Activated CD4-positive, alpha-beta T cell treated with anti-CD3 and anti-CD28 coated beads for 36 hours (primary cell): ENCODE measurements around the gene C17orf50. TPM values are rescaled to one million over a fixed set of nuclear protein-coding genes. Genes with fewer than 3 reads are reported as not detected.

Source experiments
- ATAC-seq: fragments of 200-7000 bp; cut with Tn5 transposase; one replicate; pipeline ENCODE4 v1.10.0; 2021; ENCODE audit warnings: mild to moderate bottlenecking, moderate library complexity
- CTCF ChIA-PET: fragments of 350-600 bp; sonication (Branson Sonifier 250); formaldehyde crosslinking; loops from one replicate; lab custom pipeline; 2021; ENCODE audit warnings: antibody characterized with exemption; lab: Charles Lee
- POLR2A ChIA-PET: fragments of 350-600 bp; sonication (Branson Sonifier 250); formaldehyde crosslinking; loops from one replicate; lab custom pipeline; 2021; ENCODE audit warnings: antibody characterized with exemption, inconsistent platforms; lab: Charles Lee
- DNase-seq: peaks from one replicate; pipeline ENCODE4 v3.0.0-alpha.2; 2020
- H3K27ac Mint-ChIP-seq: one replicate; pipeline ENCODE4 v1.8.0; 2021; ENCODE audit warnings: mixed read lengths
- H3K27me3 Mint-ChIP-seq: one replicate; pipeline ENCODE4 v1.8.0; 2021; ENCODE audit warnings: mixed read lengths
- H3K36me3 Mint-ChIP-seq: one replicate; pipeline ENCODE4 v1.8.0; 2021; ENCODE audit warnings: low read depth, mixed read lengths
- H3K4me1 Mint-ChIP-seq: one replicate; pipeline ENCODE4 v1.8.0; 2021; ENCODE audit warnings: mixed read lengths
- H3K4me3 Mint-ChIP-seq: one replicate; pipeline ENCODE4 v1.8.0; 2021; ENCODE audit warnings: mild to moderate bottlenecking, moderate library complexity, mixed read lengths
- H3K9me3 Mint-ChIP-seq: one replicate; pipeline ENCODE4 v1.8.0; 2021; ENCODE audit warnings: low read depth, mixed read lengths
- intact Hi-C, 2 experiments: fragments of 100-400 bp; cut with DNase I in 1 of 2; cut with micrococcal nuclease in 1 of 2; formaldehyde crosslinking; loops; one replicate each; pipeline versions ENCODE4 v1.14.2 to v1.15.1; 2022 to 2024; cut with DNase I, micrococcal nuclease
- total RNA-seq, 2 experiments: library from RNA; stranded (reverse); gene quantifications; one replicate each; pipeline ENCODE4 v1.2.3, GENCODE V29; 2021

C17orf50 gene
- total RNA-seq, 2 experiments from 2014 or later: not detected

- ChIA-PET POLR2A (no interaction called here), CTCF (interaction anchor here (0.7 kb wide), 1 partner anchor 955 kb away, joined by 3 read pairs; no protein-coding TSS in a partner anchor)
- Mint-ChIP-seq H3K27me3 (no peaks in the 10 kb centered on the region), H3K9me3 (no peaks in the 10 kb centered on the region), H3K4me1 (peaks cover 9% of the 10 kb centered on the region), H3K36me3 (no peaks in the 10 kb centered on the region), H3K4me3 (no peak overlapping the region), H3K27ac (no peak overlapping the region)
- ATAC-seq (no peak), DNase-seq (no peak)
- intact Hi-C loops: no loop called here
These were observed 8.1 kb downstream of the C17orf50 start for GRCh38 chr17:35768797-35769196.

GRCh38 chr17:35769895-35770486, 9.3 kb downstream of the C17orf50 start:
- ATAC-seq (no peak), DNase-seq (no peak)
- no peaks in the 10 kb centered on the region for H3K9me3 Mint-ChIP-seq
- H3K36me3 Mint-ChIP-seq: no peaks in the 10 kb centered on the region
- intact Hi-C loops: no loop called here
- no peaks in the 10 kb centered on the region for H3K27me3 Mint-ChIP-seq
- no peak overlapping the region for H3K4me3 Mint-ChIP-seq
- H3K4me1 Mint-ChIP-seq: peaks cover 3% of the 10 kb centered on the region
- H3K27ac Mint-ChIP-seq: no peak overlapping the region
- CTCF ChIA-PET: interaction anchor here (1.4 to 1.9 kb wide), 3 partner anchors 10 to 34 kb away, joined by 5 to 8 read pairs (median 6); no protein-coding TSS in a partner anchor
- POLR2A ChIA-PET: interaction anchor here (0.7 kb wide), 1 partner anchor 32 kb away, joined by 3 read pairs; no protein-coding TSS in a partner anchor

GRCh38 chr17:35773129-35773528, 12.4 kb downstream of the C17orf50 start:
- Mint-ChIP-seq H3K4me1 (no peaks in the 10 kb centered on the region), H3K4me3 (no peak overlapping the region), H3K27me3 (peaks cover 3% of the 10 kb centered on the region), H3K27ac (no peak overlapping the region), H3K9me3 (no peaks in the 10 kb centered on the region), H3K36me3 (no peaks in the 10 kb centered on the region)
- DNase-seq (no peak), ATAC-seq (no peak)
- intact Hi-C loops: no loop called here
- ChIA-PET POLR2A (no interaction called here), CTCF (interaction anchor here (1.4 to 1.6 kb wide), 2 partner anchors 9 to 15 kb away, joined by 4 to 7 read pairs; no protein-coding TSS in a partner anchor)

- ChIA-PET CTCF (interaction anchor here (1.6 kb wide), 1 partner anchor 10 kb away, joined by 7 read pairs; no protein-coding TSS in a partner anchor), POLR2A (interaction anchor here (0.6 kb wide), 1 partner anchor 20 kb away, joined by 3 read pairs; no protein-coding TSS in a partner anchor)
- no peaks in the 10 kb centered on the region for H3K4me1 Mint-ChIP-seq
- intact Hi-C loops: no loop called here
- no peak overlapping the region for H3K4me3 Mint-ChIP-seq
- H3K27ac Mint-ChIP-seq: no peak overlapping the region
- no peaks in the 10 kb centered on the region for H3K36me3 Mint-ChIP-seq
- H3K9me3 Mint-ChIP-seq: no peaks in the 10 kb centered on the region
- DNase-seq: no peak
- ATAC-seq: no peak
- peaks cover 3% of the 10 kb centered on the region for H3K27me3 Mint-ChIP-seq
These were observed 13.2 kb downstream of the C17orf50 start for GRCh38 chr17:35773679-35774425.

- H3K9me3 Mint-ChIP-seq: no peaks in the 10 kb centered on the region
- H3K27ac Mint-ChIP-seq: no peak overlapping the region
- H3K4me1 Mint-ChIP-seq: no peaks in the 10 kb centered on the region
- H3K4me3 Mint-ChIP-seq: no peak overlapping the region
- no peak for DNase-seq
- ChIA-PET CTCF (interaction anchor here (1.1 to 4.7 kb wide), 3 partner anchors 10 to 14 kb away, joined by 3 to 18 read pairs (median 7); no protein-coding TSS in a partner anchor), POLR2A (interaction anchor here (0.6 kb wide), 1 partner anchor 20 kb away, joined by 3 read pairs; no protein-coding TSS in a partner anchor)
- intact Hi-C loops: no loop called here
- ATAC-seq: no peak
- peaks cover 3% of the 10 kb centered on the region for H3K27me3 Mint-ChIP-seq
- no peaks in the 10 kb centered on the region for H3K36me3 Mint-ChIP-seq
These were observed 13.8 kb downstream of the C17orf50 start for GRCh38 chr17:35774499-35774898.

GRCh38 chr17:35775039-35775438, 14.4 kb downstream of the C17orf50 start:
- H3K36me3 Mint-ChIP-seq: no peaks in the 10 kb centered on the region
- H3K4me3 Mint-ChIP-seq: no peak overlapping the region
- peaks cover 3% of the 10 kb centered on the region for H3K27me3 Mint-ChIP-seq
- ATAC-seq (no peak), DNase-seq (no peak)
- POLR2A ChIA-PET: no interaction called here
- intact Hi-C loops: no loop called here
- no peaks in the 10 kb centered on the region for H3K9me3 Mint-ChIP-seq
- H3K4me1 Mint-ChIP-seq: no peaks in the 10 kb centered on the region
- CTCF ChIA-PET: interaction anchor here (0.6 to 4.7 kb wide), 5 partner anchors 8 to 110 kb away, joined by 3 to 18 read pairs (median 3); no protein-coding TSS in a partner anchor
- H3K27ac Mint-ChIP-seq: no peak overlapping the region

GRCh38 chr17:35775583-35775982, 14.9 kb downstream of the C17orf50 start:
- no peak for DNase-seq
- ATAC-seq: no peak
- H3K4me3 Mint-ChIP-seq: no peak overlapping the region
- H3K27ac Mint-ChIP-seq: no peak overlapping the region
- H3K9me3 Mint-ChIP-seq: no peaks in the 10 kb centered on the region
- POLR2A ChIA-PET: no interaction called here
- intact Hi-C loops: no loop called here
- no peaks in the 10 kb centered on the region for H3K4me1 Mint-ChIP-seq
- H3K36me3 Mint-ChIP-seq: no peaks in the 10 kb centered on the region
- H3K27me3 Mint-ChIP-seq: peaks cover 3% of the 10 kb centered on the region
- CTCF ChIA-PET: interaction anchor here (0.6 to 4.7 kb wide), 5 partner anchors 8 to 110 kb away, joined by 3 to 18 read pairs (median 3); no protein-coding TSS in a partner anchor

- Mint-ChIP-seq H3K4me3 (no peak overlapping the region), H3K4me1 (no peaks in the 10 kb centered on the region), H3K36me3 (no peaks in the 10 kb centered on the region), H3K27me3 (peaks cover 3% of the 10 kb centered on the region), H3K27ac (no peak overlapping the region), H3K9me3 (no peaks in the 10 kb centered on the region)
- CTCF ChIA-PET: interaction anchor here (4.7 kb wide), 1 partner anchor 15 kb away, joined by 18 read pairs; no protein-coding TSS in a partner anchor
- intact Hi-C loops: no loop called here
- ATAC-seq (no peak), DNase-seq (no peak)
- POLR2A ChIA-PET: no interaction called here
These were observed 18.0 kb downstream of the C17orf50 start for GRCh38 chr17:35778641-35779196.

GRCh38 chr17:35780950-35781349, 20.3 kb downstream of the C17orf50 start:
- POLR2A ChIA-PET: no interaction called here
- H3K4me1 Mint-ChIP-seq: no peaks in the 10 kb centered on the region
- no peak for ATAC-seq
- no peak for DNase-seq
- H3K36me3 Mint-ChIP-seq: no peaks in the 10 kb centered on the region
- no peak overlapping the region for H3K27ac Mint-ChIP-seq
- H3K27me3 Mint-ChIP-seq: peaks cover 3% of the 10 kb centered on the region
- CTCF ChIA-PET: interaction anchor here (0.6 to 2.7 kb wide), 5 partner anchors 11 to 34 kb away, joined by 3 to 14 read pairs (median 5); no protein-coding TSS in a partner anchor
- no peaks in the 10 kb centered on the region for H3K9me3 Mint-ChIP-seq
- intact Hi-C loops: no loop called here
- H3K4me3 Mint-ChIP-seq: no peak overlapping the region

GRCh38 chr17:35784895-35785294, 24.2 kb downstream of the C17orf50 start:
- H3K4me3 Mint-ChIP-seq: no peak overlapping the region
- DNase-seq (no peak), ATAC-seq (no peak)
- no peaks in the 10 kb centered on the region for H3K9me3 Mint-ChIP-seq
- intact Hi-C loops: no loop called here
- H3K36me3 Mint-ChIP-seq: no peaks in the 10 kb centered on the region
- H3K27ac Mint-ChIP-seq: no peak overlapping the region
- H3K27me3 Mint-ChIP-seq: no peaks in the 10 kb centered on the region
- peaks cover 17% of the 10 kb centered on the region for H3K4me1 Mint-ChIP-seq
- ChIA-PET CTCF (no interaction called here), POLR2A (interaction anchor here (0.5 kb wide), 1 partner anchor 588 kb away, joined by 5 read pairs; no protein-coding TSS in a partner anchor)

GRCh38 chr17:35786941-35787432, 26.3 kb downstream of the C17orf50 start:
- Mint-ChIP-seq H3K27ac (no peak overlapping the region), H3K4me1 (peaks cover 17% of the 10 kb centered on the region)

More at GRCh38 chr17:35786941-35787432, 26.3 kb downstream of the C17orf50 start:
- no peak overlapping the region for H3K4me3 Mint-ChIP-seq
- H3K36me3 Mint-ChIP-seq: no peaks in the 10 kb centered on the region
- DNase-seq (no peak), ATAC-seq (no peak)
- CTCF ChIA-PET: interaction anchor here (0.5 to 1.3 kb wide), 6 partner anchors 11 to 43 kb away, joined by 3 read pairs; no protein-coding TSS in a partner anchor
- POLR2A ChIA-PET: no interaction called here
- no peaks in the 10 kb centered on the region for H3K9me3 Mint-ChIP-seq
- intact Hi-C loops: loop anchor here in 1 of 2 experiments (2.0 kb wide), 1 partner anchor 20 kb away; no protein-coding TSS in a partner anchor
- peaks cover under 1% of the 10 kb centered on the region for H3K27me3 Mint-ChIP-seq
